OCI-LY1 (cell line): Measurements from ENCODE around the gene MYO5C.
A peak's percentile ranks its signal among the peaks of the same experiment; 100 is the strongest.

Experiments used
- H2AFZ ChIP-seq: fragments of 200-600 bp; sonication (generic), shearing (Covaris generic); 2 replicates; pipeline ENCODE4 v1.6.0; 2014; ENCODE audit warnings: antibody characterized with exemption, mild to moderate bottlenecking, low read length
- H3F3A ChIP-seq: fragments of 200-600 bp; sonication (generic), shearing (Covaris generic); 2 replicates; pipeline ENCODE4 v1.6.0; 2014; ENCODE audit warnings: mild to moderate bottlenecking, antibody characterized with exemption, low read length, moderate library complexity; ENCODE audit not compliant: insufficient read depth
- H3K27ac ChIP-seq: fragments of 200-600 bp; sonication (generic); 2 replicates; pipeline ENCODE4 v1.5.1; 2014; ENCODE audit warnings: low read length, mixed run types, mild to moderate bottlenecking, low read depth; ENCODE audit not compliant: poor library complexity, severe bottlenecking
- H3K27me3 ChIP-seq: fragments of 200-600 bp; sonication (generic); 2 replicates; pipeline ENCODE4 v1.6.0; 2014; ENCODE audit warnings: antibody characterized with exemption, mild to moderate bottlenecking, low read length, moderate library complexity; ENCODE audit not compliant: insufficient read depth
- H3K36me3 ChIP-seq: fragments of 200-600 bp; sonication (generic); 2 replicates; pipeline ENCODE4 v1.6.1; 2014; ENCODE audit warnings: mild to moderate bottlenecking, antibody characterized with exemption, low read length, moderate library complexity, mixed read lengths; ENCODE audit not compliant: insufficient read depth
- H3K4me1 ChIP-seq: fragments of 200-600 bp; sonication (generic); 2 replicates; pipeline ENCODE4 v1.5.1; 2014; ENCODE audit warnings: mild to moderate bottlenecking, low read length, moderate library complexity; ENCODE audit not compliant: insufficient read depth, severe bottlenecking
- H3K4me2 ChIP-seq: fragments of 200-600 bp; sonication (generic), shearing (Covaris generic); 2 replicates; pipeline ENCODE4 v1.6.1; 2014; ENCODE audit warnings: low read length
- H3K4me3 ChIP-seq: fragments of 200-600 bp; sonication (generic); 2 replicates; pipeline ENCODE4 v1.5.1; 2014; ENCODE audit warnings: low read length, low read depth, mild to moderate bottlenecking, mixed read lengths; ENCODE audit not compliant: poor library complexity, severe bottlenecking
- H3K79me2 ChIP-seq: fragments of 200-600 bp; shearing (Covaris generic); 2 replicates; pipeline ENCODE4 v1.6.1; 2016; ENCODE audit warnings: mixed run types, low read length, mixed read lengths; ENCODE audit not compliant: insufficient read depth
- H3K9ac ChIP-seq: fragments of 200-600 bp; sonication (generic), shearing (Covaris generic); 2 replicates; pipeline ENCODE4 v1.6.1; 2014; ENCODE audit warnings: mild to moderate bottlenecking, low read length, mixed read lengths
- H3K9me2 ChIP-seq: fragments of 200-600 bp; sonication (generic), shearing (Covaris generic); 2 replicates; pipeline ENCODE4 v1.6.1; 2014; ENCODE audit warnings: low read depth, mild to moderate bottlenecking, low read length, mixed read lengths
- H3K9me3 ChIP-seq: fragments of 200-600 bp; shearing (Covaris generic); 2 replicates; pipeline ENCODE4 v1.6.1; 2014; ENCODE audit warnings: low read length, mixed read lengths
- H4K20me1 ChIP-seq: fragments of 200-600 bp; sonication (generic), shearing (Covaris generic); 2 replicates; pipeline ENCODE4 v1.6.0; 2016; ENCODE audit warnings: mild to moderate bottlenecking, low read length; ENCODE audit not compliant: insufficient read depth
- EZH2 ChIP-seq: fragments of 200-600 bp; sonication (generic), shearing (Covaris generic); IDR thresholded peaks from 2 replicates; pipeline ENCODE4 v1.8.0; 2017; ENCODE audit warnings: borderline replicate concordance, mixed run types, mild to moderate bottlenecking, antibody characterized with exemption, low read length, moderate library complexity, mixed read lengths
- TF ChIP-seq, protein P1 (sequence below): fragments of 200-600 bp; sonication (generic), shearing (Covaris generic); IDR thresholded peaks from 2 replicates; pipeline ENCODE4 v1.5.1; 2017; ENCODE audit warnings: mild to moderate bottlenecking, antibody characterized with exemption, low read length, moderate library complexity, mixed read lengths

MYO5C gene

DNA sequence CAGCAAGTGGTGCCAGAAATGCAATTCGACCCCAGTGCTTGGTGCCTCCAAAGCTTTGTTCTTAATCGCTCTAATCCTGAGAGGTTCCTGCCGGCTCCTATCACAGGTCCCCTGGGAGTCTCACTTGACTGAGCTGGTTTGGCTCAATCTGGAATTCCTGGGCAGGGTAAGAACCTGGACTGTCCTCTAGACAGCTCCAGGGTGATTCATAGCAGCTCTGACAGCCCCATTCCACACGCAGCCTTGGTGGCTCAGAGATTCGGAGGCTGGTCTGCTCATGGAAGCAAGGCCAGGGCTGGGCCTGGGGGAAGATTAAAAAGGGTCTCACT is 37.9 kb downstream of the MYO5C start:
- Histone ChIP-seq H3K9me3 (no peaks in the 10 kb centered on the region), H3K4me2 (no peak overlapping the region), H3K9me2 (no peaks in the 10 kb centered on the region), H3K4me1 (peaks cover 57% of the 10 kb centered on the region), H4K20me1 (no peaks in the 10 kb centered on the region), H3K36me3 (no peaks in the 10 kb centered on the region), H3K27ac (no peak overlapping the region), H3K9ac (no peak overlapping the region), H3K79me2 (no peaks in the 10 kb centered on the region), H3K27me3 (no peaks in the 10 kb centered on the region), H3F3A (no peaks in the 10 kb centered on the region), H3K4me3 (no peak overlapping the region), H2AFZ (no peak overlapping the region)
- TF ChIP-seq EZH2, result no peak
- TF ChIP-seq, protein P1, sequence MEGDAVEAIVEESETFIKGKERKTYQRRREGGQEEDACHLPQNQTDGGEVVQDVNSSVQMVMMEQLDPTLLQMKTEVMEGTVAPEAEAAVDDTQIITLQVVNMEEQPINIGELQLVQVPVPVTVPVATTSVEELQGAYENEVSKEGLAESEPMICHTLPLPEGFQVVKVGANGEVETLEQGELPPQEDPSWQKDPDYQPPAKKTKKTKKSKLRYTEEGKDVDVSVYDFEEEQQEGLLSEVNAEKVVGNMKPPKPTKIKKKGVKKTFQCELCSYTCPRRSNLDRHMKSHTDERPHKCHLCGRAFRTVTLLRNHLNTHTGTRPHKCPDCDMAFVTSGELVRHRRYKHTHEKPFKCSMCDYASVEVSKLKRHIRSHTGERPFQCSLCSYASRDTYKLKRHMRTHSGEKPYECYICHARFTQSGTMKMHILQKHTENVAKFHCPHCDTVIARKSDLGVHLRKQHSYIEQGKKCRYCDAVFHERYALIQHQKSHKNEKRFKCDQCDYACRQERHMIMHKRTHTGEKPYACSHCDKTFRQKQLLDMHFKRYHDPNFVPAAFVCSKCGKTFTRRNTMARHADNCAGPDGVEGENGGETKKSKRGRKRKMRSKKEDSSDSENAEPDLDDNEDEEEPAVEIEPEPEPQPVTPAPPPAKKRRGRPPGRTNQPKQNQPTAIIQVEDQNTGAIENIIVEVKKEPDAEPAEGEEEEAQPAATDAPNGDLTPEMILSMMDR, result no peak

DNA sequence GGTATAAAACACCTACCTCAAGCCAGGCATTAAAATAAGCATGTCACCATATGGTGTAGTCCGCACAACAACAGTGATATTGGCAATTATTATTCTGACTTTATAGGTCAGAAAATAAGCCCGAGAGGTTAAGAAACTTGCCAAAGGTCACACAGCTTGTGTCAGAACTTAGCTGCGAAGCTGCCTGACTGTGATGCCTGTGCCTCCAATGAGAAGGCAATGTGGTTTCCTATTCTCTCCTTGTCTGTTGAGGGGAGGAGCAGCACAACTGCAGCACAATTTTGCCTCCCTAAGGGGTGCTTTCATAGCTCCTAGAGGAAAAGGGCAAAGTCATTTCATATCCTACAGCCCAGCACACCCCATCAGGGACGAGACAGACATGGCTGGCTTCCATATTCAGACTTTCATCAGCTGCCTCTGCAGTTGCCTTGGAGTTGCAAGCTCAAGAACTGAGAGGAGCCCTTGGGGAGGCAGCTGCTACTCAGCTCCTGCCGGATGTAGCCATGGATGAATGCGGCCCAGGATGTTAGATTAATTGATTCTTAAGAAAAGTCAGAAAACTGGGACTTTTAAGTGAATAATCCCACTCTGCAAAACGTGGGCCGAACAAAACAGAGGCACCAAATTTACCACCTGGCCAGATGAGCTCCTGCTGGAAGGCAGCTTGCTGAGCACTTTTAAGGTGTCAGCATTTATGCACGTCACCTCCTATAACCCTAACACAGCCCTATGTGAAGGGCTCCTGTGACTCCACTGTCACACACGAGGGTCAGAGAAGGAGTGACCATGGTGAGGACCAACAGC is 38.5 kb downstream of the MYO5C start:
- no peak for TF ChIP-seq EZH2
- TF ChIP-seq, protein P1, result no peak
- H3K9me2 ChIP-seq, result no peaks in the 10 kb centered on the region
- H3K79me2 ChIP-seq, result no peaks in the 10 kb centered on the region
- H3K4me1 ChIP-seq, result peaks cover 51% of the 10 kb centered on the region
- no peak overlapping the region for H3K4me3 ChIP-seq
- H3K27me3 ChIP-seq, result no peaks in the 10 kb centered on the region
- no peaks in the 10 kb centered on the region for H3K36me3 ChIP-seq
- H3K9ac ChIP-seq, result no peak overlapping the region
- H3F3A ChIP-seq, result no peaks in the 10 kb centered on the region
- H3K4me2 ChIP-seq, result peak overlapping the region; percentile 54
- no peak overlapping the region for H3K27ac ChIP-seq
- H4K20me1 ChIP-seq, result no peaks in the 10 kb centered on the region
- peak overlapping the region; percentile 51; the same call in 1 of the 2 replicates for H2AFZ ChIP-seq
- no peaks in the 10 kb centered on the region for H3K9me3 ChIP-seq

DNA sequence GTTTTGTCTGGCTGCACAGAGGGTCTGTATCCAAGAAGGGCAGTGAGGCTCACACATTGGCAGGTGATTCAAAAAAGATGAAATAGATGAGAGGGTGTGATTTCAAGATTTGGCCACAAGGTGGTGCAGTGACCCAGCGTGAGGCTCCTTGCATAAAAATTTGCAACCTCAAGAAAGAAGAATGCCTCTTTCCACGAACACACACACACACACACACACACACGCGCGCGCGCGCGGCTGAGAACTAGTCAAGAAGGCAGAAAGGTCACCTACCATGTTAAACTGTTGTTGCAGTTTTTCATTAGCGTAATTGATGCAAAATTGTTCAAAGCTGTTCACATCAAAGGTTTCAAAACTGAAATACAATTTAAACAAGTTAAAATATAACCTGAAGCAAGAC is 39.2 kb downstream of the MYO5C start:
- no peak overlapping the region for H3K27ac ChIP-seq
- 0 out of 2 replicates have a peak overlapping the region, but pooled peaks have one; percentile 9 for H3K9ac ChIP-seq
- no peaks in the 10 kb centered on the region for H3K27me3 ChIP-seq

More for the DNA sequence above, 39.2 kb downstream of the MYO5C start:
- Histone ChIP-seq H3K9me3 (no peaks in the 10 kb centered on the region), H4K20me1 (no peaks in the 10 kb centered on the region), H3K4me2 (peak overlapping the region; percentile 54), H3K36me3 (no peaks in the 10 kb centered on the region), H3K9me2 (no peaks in the 10 kb centered on the region), H3K4me1 (peaks cover 44% of the 10 kb centered on the region), H3K4me3 (peak overlapping the region; percentile 13), H2AFZ (peak overlapping the region; percentile 51; the same call in 1 of the 2 replicates), H3K79me2 (no peaks in the 10 kb centered on the region), H3F3A (no peaks in the 10 kb centered on the region)
- TF ChIP-seq EZH2, result no peak
- TF ChIP-seq, protein P1, result peak; percentile 75
